Bladder microvascular endothelial cell (primary cell): Measurements from ENCODE around the gene OR14C36. TPM values are rescaled to one million over a fixed set of nuclear protein-coding genes. Genes with fewer than 3 reads are reported as not detected.

ENCODE experiments used
- total RNA-seq: library from RNA; depleted of rRNA; stranded (reverse); fragments of >200 nt; gene quantifications from 2 replicates; pipeline ENCODE4 v1.2.3, GENCODE V29; 2014

Gene OR14C36, protein sequence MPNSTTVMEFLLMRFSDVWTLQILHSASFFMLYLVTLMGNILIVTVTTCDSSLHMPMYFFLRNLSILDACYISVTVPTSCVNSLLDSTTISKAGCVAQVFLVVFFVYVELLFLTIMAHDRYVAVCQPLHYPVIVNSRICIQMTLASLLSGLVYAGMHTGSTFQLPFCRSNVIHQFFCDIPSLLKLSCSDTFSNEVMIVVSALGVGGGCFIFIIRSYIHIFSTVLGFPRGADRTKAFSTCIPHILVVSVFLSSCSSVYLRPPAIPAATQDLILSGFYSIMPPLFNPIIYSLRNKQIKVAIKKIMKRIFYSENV
- not detected in 2 replicates for total RNA-seq

DNA sequence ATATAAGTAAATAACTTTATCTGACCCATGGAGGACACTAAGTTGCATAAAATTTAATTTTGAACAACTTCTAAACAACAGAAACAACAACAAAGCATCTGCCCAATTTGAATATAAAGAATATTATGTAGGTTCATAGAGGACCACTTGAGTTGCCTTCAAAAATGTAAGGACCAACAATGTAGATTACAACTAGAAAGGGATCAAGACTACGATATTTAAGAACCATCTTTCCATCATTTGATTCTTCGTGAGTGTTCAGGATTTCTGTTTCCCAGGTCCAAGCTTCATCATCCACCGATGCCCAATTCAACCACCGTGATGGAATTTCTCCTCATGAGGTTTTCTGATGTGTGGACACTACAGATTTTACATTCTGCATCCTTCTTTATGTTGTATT is at the start of gene OR14C36:
Gene OR14C36, plus strand, starts transcription at position 301 of the 400 bp plus-strand sequence. Its CDS starts 0 bp downstream, at position 301.

DNA sequence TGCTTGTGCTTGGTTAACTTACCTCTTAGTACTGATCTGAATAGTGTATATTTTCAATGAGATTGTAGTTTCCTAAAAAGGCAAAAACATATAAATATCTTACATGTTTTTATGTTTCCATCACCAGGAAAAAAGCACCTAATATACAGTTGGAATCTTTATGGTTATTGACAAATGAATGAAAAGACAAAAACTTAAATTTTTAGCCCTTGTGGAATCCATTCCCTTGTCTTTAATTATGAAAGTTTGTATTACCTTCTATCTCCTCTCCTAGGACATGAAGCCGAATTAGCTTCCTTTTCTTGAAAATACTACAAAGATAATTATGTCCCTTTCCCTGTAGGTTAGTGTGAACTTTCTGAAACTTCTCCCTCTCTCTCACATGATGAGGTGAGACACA is 45.3 kb upstream of the OR14C36 start, which contains the start of gene OR2T12:
Gene OR2T12, minus strand, starts transcription at position 101 of the 400 bp plus-strand sequence. CDS start 7,846 bp downstream, outside the sequence.

DNA sequence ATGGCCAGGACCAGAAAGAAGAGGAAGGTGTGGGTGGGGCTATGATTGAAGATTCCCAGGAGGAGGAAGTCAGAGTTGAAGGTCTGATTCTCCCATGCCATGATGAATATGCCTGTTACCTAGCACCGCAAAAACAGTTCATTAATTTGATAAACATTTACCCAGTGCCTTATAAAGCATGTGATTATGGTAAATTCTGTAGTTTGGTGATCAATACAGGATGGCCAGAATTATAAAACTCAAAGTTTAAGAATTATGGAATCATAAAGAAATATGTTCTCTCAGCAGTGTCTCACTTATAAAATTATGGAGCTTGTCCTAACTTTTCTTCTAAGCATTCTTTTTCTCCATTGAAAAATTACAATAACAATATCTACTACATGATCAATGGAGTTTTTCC is 24.1 kb upstream of the OR14C36 start, which contains the start of gene OR2M7:
Gene OR2M7, minus strand, starts transcription at position 101 of the 400 bp plus-strand sequence. Its CDS starts 0 bp downstream, at position 101.

DNA sequence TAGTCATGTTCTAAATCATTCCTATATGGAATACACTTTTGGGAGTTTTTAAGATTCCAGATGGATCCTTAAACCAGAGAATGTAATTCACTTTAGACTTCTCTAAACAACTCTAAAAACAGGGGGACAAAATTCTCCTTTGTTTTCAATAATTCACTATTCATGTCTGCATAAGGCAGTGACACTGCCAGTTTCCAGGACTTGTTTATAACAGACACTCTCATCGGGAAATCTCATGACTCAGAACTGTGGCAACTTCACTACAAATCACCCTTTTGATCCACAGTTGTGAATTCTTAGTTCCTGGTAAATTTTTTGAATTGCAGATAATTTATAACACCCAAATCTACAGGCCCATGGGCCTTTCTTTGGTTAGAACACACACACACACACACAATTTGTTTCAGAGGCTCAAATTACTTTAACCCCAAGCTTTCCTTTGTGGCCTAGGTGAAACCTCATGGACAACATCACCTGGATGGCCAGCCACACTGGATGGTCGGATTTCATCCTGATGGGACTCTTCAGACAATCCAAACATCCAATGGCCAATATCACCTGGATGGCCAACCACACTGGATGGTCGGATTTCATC is 12.6 kb downstream of the OR14C36 start, which contains the start of gene OR2T4:
Gene OR2T4, plus strand, starts transcription at position 545 of the 595 bp plus-strand sequence. Its CDS starts 0 bp downstream, at position 545.

DNA sequence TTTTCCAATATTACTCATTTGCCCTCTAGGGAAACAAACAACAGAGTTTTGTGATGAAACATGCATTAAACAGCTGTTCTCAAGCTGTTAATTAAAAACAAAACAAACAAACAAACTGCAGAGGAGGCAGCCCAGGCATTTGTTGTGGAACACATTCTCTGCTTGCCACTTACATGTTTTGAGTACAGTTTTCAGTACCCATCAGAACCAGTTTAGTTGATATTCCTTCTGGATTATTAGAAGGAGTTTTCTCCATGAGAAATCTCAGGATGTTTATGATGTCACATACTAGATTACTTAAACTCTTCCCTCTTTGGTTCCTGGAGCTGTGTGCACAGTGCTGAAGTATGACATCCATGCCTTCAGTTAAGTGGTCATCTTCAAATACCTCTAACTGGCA is 26.9 kb downstream of the OR14C36 start, which contains the start of gene OR2T6:
Gene OR2T6, plus strand, starts transcription at position 301 of the 400 bp plus-strand sequence. CDS start 11,863 bp downstream, outside the sequence.

Other genes with a start within 250 kb of the OR14C36 start
- not detected in 2 replicates for gene OR2M5, start 203.6 kb upstream of the OR14C36 start, total RNA-seq
- gene OR2M2, start 174.0 kb upstream of the OR14C36 start, total RNA-seq: not detected in 2 replicates
- gene OR2M3, start 151.5 kb upstream of the OR14C36 start, total RNA-seq: not detected in 2 replicates
- gene OR2M4, start 117.4 kb upstream of the OR14C36 start, total RNA-seq: not detected in 2 replicates
- gene OR2T33, start 70.8 kb upstream of the OR14C36 start, total RNA-seq: not detected in 2 replicates
- under 0.01 TPM in 1 of 2 replicates, not detected in the other for gene OR2T12, start 45.4 kb upstream of the OR14C36 start, total RNA-seq
- not detected in 2 replicates for gene OR2M7, start 24.2 kb upstream of the OR14C36 start, total RNA-seq
- not detected in 2 replicates for gene OR2T4, start 12.9 kb downstream of the OR14C36 start, total RNA-seq
- not detected in 2 replicates for gene OR2T6, start 27.0 kb downstream of the OR14C36 start, total RNA-seq
- gene OR2T1, start 54.3 kb downstream of the OR14C36 start, total RNA-seq: not detected in 2 replicates
- gene OR2T2, start 96.9 kb downstream of the OR14C36 start, total RNA-seq: not detected in 2 replicates
- gene OR2T3, start 124.6 kb downstream of the OR14C36 start, total RNA-seq: not detected in 2 replicates
- not detected in 2 replicates for gene OR2T5, start 139.8 kb downstream of the OR14C36 start, total RNA-seq
- gene OR2G6, start 159.3 kb downstream of the OR14C36 start, total RNA-seq: not detected in 2 replicates
- gene OR2T29, start 214.0 kb downstream of the OR14C36 start, total RNA-seq: not detected in 2 replicates
- gene OR2T34, start 226.0 kb downstream of the OR14C36 start, total RNA-seq: not detected in 2 replicates
- gene OR2T10, start 248.9 kb downstream of the OR14C36 start, total RNA-seq: not detected in 2 replicates